Gastrocnemius medialis (tissue), 4 donors: ENCODE data around the gene LHFPL6. TPM values are rescaled to one million over a fixed set of nuclear protein-coding genes. Genes with fewer than 3 reads are reported as not detected.

ENCODE experiments used
- ATAC-seq, 2 donors: fragments of 150-250 bp; one replicate each; pipeline ENCODE4 v1.9.1; 2016
- DNase-seq, 2 donors: peaks; one replicate each; pipeline ENCODE4 v3.0.0-alpha.2; 2019
- H3K27ac ChIP-seq, 4 donors: fragments of 200-600 bp; sonication (generic); 1 replicate in 1 of 4; 2 replicates in 3 of 4; pipeline ENCODE4 v1.5.1; 2016 to 2018; ENCODE audit warnings: mild to moderate bottlenecking in 2 of 4, moderate library complexity in 1 of 4
- H3K27me3 ChIP-seq, 3 donors: fragments of 200-600 bp; sonication (generic) in 2 of 3; 1 replicate in 1 of 3; 2 replicates in 2 of 3; pipeline versions ENCODE4 v1.5.1 to v1.6.0; 2016 to 2019; ENCODE audit warnings: mild to moderate bottlenecking in 1 of 3, moderate library complexity in 1 of 3
- H3K36me3 ChIP-seq, 2 donors: fragments of 200-600 bp; sonication (generic) in 1 of 2; one replicate each; pipeline ENCODE4 v1.5.1; 2017 to 2018
- H3K4me1 ChIP-seq, 2 donors: fragments of 200-600 bp; sonication (generic) in 1 of 2; one replicate each; pipeline ENCODE4 v1.5.1; 2016 to 2017; ENCODE audit warnings: mild to moderate bottlenecking in 2 of 2
- H3K4me3 ChIP-seq, 4 donors: fragments of 200-600 bp; sonication (generic) in 3 of 4; 1 replicate in 1 of 4; 2 replicates in 3 of 4; pipeline ENCODE4 v1.5.1; 2016 to 2019; ENCODE audit warnings: mild to moderate bottlenecking in 2 of 4
- H3K9me3 ChIP-seq, 3 donors: fragments of 200-600 bp; sonication (generic) in 2 of 3; 1 replicate in 1 of 3; 2 replicates in 2 of 3; pipeline ENCODE4 v1.5.1; 2016 to 2019
- CTCF ChIP-seq, 5 experiments: fragments of 450-650 bp in 3 of 5; fragments of 200-600 bp in 2 of 5; sonication (generic) in 2 of 5; IDR thresholded peaks in 4 of 5; conservative IDR thresholded peaks in 1 of 5; 1 replicate in 4 of 5; 2 replicates in 1 of 5; pipeline ENCODE4 v1.5.1; 2016 to 2019; ENCODE audit warnings: antibody characterized with exemption in 5 of 5, mild to moderate bottlenecking in 3 of 5, moderate library complexity in 3 of 5
- POLR2A ChIP-seq, 2 donors: fragments of 450-650 bp; IDR thresholded peaks; one replicate each; pipeline ENCODE4 v1.6.1; 2017; ENCODE audit warnings: antibody characterized with exemption in 2 of 2, mild to moderate bottlenecking in 2 of 2, moderate library complexity in 2 of 2
- in situ Hi-C, 4 donors: fragments of 200-750 bp; cut with MboI; loops; one replicate each; pipeline versions ENCODE4 v1.15.0 to v1.8.0; 2017; ENCODE audit warnings: low sequenced_read_pairs in 4 of 4
- intact Hi-C: fragments of 100-400 bp; cut with DNase I; formaldehyde crosslinking; loops from one replicate; pipeline ENCODE4 v1.15.1; 2023; ENCODE audit warnings: low total_unique reads
- total RNA-seq, 4 donors: library from RNA; depleted of rRNA; stranded (reverse); fragments of >200 nt; gene quantifications; one replicate each; pipeline versions ENCODE4 v1.1.0 to v1.2.3, GENCODE V29; 2016

Gene LHFPL6
- total RNA-seq, 4 donors from 2014 or later = 12.7 to 26.3 (median 16.0) TPM

GRCh38 chr13:39512687-39513086 is 90.3 kb downstream of the LHFPL6 start:
- DNase-seq (no peak), ATAC-seq (no peak)
- no peaks in the 10 kb centered on the region for H3K9me3 ChIP-seq
- no peak overlapping the region for H3K4me3 ChIP-seq
- H3K36me3 ChIP-seq = no peaks in the 10 kb centered on the region
- no peak overlapping the region for H3K27ac ChIP-seq
- in situ Hi-C loops = no loop called here
- TF ChIP-seq CTCF (IDR thresholded peaks at IDR 0.05 in 4 of 5, conservative IDR thresholded peaks at IDR 0.05 in 1 of 5) (no peak), POLR2A (IDR thresholded peaks at IDR 0.05) (no peak)
- H3K27me3 ChIP-seq = no peaks in the 10 kb centered on the region
- H3K4me1 ChIP-seq = peaks cover 0 to 10% of the 10 kb centered on the region in 2 donors
- intact Hi-C loops = no loop called here

- intact Hi-C loops = no loop called here
- Histone ChIP-seq H3K27ac (no peak overlapping the region), H3K4me3 (no peak overlapping the region), H3K27me3 (no peaks in the 10 kb centered on the region), H3K4me1 (peaks cover 0 to 6% of the 10 kb centered on the region in 2 donors), H3K36me3 (no peaks in the 10 kb centered on the region), H3K9me3 (no peaks in the 10 kb centered on the region)
- in situ Hi-C loops = no loop called here
- TF ChIP-seq POLR2A (IDR thresholded peaks at IDR 0.05) (no peak), CTCF (IDR thresholded peaks at IDR 0.05 in 4 of 5, conservative IDR thresholded peaks at IDR 0.05 in 1 of 5) (no peak)
- ATAC-seq (no peak), DNase-seq (no peak)
Observed at GRCh38 chr13:39510316-39510695, 92.7 kb downstream of the LHFPL6 start.

- intact Hi-C loops (no loop called here), in situ Hi-C loops (no loop called here)
- DNase-seq = no peak
- ATAC-seq = no peak
- no peak for TF ChIP-seq POLR2A (IDR thresholded peaks at IDR 0.05)
- Histone ChIP-seq H3K27ac (no peak overlapping the region), H3K4me3 (no peak overlapping the region), H3K27me3 (no peaks in the 10 kb centered on the region), H3K9me3 (no peaks in the 10 kb centered on the region), H3K36me3 (no peaks in the 10 kb centered on the region), H3K4me1 (peaks cover 0 to 6% of the 10 kb centered on the region in 2 donors)
Observed at GRCh38 chr13:39509616-39510315, 93.2 kb downstream of the LHFPL6 start.

- H3K36me3 ChIP-seq = no peaks in the 10 kb centered on the region
- H3K9me3 ChIP-seq = no peaks in the 10 kb centered on the region
- no peaks in the 10 kb centered on the region for H3K27me3 ChIP-seq
- no peak for TF ChIP-seq CTCF (IDR thresholded peaks at IDR 0.05 in 4 of 5, conservative IDR thresholded peaks at IDR 0.05 in 1 of 5)
- no peak for TF ChIP-seq POLR2A (IDR thresholded peaks at IDR 0.05)
- H3K4me1 ChIP-seq = peaks cover 0 to 9% of the 10 kb centered on the region in 2 donors
- DNase-seq = no peak
- H3K27ac ChIP-seq = no peak overlapping the region
- intact Hi-C loops (no loop called here), in situ Hi-C loops (no loop called here)
- no peak overlapping the region for H3K4me3 ChIP-seq
- ATAC-seq = no peak
Observed at GRCh38 chr13:39506559-39507390, 96.2 kb downstream of the LHFPL6 start.

- no peak for ATAC-seq
- Histone ChIP-seq H3K27me3 (no peaks in the 10 kb centered on the region), H3K9me3 (no peaks in the 10 kb centered on the region), H3K4me1 (peaks cover 0 to 19% of the 10 kb centered on the region in 2 donors), H3K36me3 (no peaks in the 10 kb centered on the region), H3K4me3 (no peak overlapping the region), H3K27ac (no peak overlapping the region)
- no peak for TF ChIP-seq CTCF (IDR thresholded peaks at IDR 0.05 in 4 of 5, conservative IDR thresholded peaks at IDR 0.05 in 1 of 5)
- no peak for TF ChIP-seq POLR2A (IDR thresholded peaks at IDR 0.05)
- intact Hi-C loops = no loop called here
- no peak for DNase-seq
- in situ Hi-C loops = no loop called here
Observed at GRCh38 chr13:39505151-39505550, 97.8 kb downstream of the LHFPL6 start.
